Measurements from ENCODE around the gene GCNT2.
"Not testable (repeated sequence)": the region's sequence is repeated elsewhere in the genome, so short reads cannot be mapped to it uniquely, and the experiment has no call there.

DNA sequence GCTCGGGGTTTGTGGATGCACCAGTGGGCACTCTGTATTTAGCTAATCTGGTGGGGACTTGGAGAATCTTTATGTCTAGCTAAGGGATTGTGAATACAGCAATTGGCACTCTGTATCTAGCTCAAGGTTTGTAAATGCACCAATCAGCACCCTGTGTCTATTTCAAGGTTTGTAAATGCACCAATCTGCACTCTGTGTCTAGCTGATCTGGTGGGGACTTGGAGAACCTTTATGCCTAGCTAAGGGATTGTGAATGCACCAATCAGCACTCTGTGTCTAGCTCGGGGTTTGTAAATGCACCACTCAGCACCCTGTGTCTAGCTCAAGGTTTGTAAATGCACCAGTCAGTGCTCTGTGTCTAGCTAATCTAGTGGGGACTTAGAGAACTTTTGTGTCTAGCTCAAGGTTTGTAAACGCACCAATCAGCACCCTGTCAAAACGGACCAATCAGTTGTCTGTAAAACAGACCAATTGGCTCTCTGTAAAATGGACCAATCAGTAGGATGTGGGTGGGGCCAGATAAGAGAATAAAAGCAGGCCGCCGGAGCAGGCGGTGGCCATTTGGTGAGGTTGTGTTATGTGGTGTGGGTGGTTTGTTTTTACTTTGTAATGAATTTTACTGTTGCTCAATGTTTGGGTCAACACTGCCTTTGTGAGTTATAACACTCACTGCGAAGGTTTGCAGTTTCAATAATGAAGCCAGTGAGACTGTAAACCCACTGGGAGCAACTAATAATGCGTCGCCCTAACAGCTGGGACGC, 139.5 kb downstream of the GCNT2 start:
- TF ChIP-seq, protein P1, sequence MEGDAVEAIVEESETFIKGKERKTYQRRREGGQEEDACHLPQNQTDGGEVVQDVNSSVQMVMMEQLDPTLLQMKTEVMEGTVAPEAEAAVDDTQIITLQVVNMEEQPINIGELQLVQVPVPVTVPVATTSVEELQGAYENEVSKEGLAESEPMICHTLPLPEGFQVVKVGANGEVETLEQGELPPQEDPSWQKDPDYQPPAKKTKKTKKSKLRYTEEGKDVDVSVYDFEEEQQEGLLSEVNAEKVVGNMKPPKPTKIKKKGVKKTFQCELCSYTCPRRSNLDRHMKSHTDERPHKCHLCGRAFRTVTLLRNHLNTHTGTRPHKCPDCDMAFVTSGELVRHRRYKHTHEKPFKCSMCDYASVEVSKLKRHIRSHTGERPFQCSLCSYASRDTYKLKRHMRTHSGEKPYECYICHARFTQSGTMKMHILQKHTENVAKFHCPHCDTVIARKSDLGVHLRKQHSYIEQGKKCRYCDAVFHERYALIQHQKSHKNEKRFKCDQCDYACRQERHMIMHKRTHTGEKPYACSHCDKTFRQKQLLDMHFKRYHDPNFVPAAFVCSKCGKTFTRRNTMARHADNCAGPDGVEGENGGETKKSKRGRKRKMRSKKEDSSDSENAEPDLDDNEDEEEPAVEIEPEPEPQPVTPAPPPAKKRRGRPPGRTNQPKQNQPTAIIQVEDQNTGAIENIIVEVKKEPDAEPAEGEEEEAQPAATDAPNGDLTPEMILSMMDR (IDR thresholded peaks at IDR 0.05; ENCODE audit: borderline replicate concordance, extremely low read depth, low read length, poor library complexity, severe bottlenecking): not testable (repeated sequence)
- not testable (repeated sequence) for TF ChIP-seq EZH2 (IDR thresholded peaks at IDR 0.05; ENCODE audit: borderline replicate concordance, low read depth, low read length, severe bottlenecking)

All from DND-41 (cell line).